Pancreas (tissue), 10 donors: ENCODE results near the gene TOMM40L. TPM values are rescaled to one million over a fixed set of nuclear protein-coding genes. Genes with fewer than 3 reads are reported as not detected.
"Not testable (repeated sequence)": the region's sequence is repeated elsewhere in the genome, so short reads cannot be mapped to it uniquely, and the experiment has no call there.

ENCODE experiments used
- ATAC-seq, 4 donors: fragments of 200-7000 bp; cut with Tn5 transposase; one replicate each; pipeline versions ENCODE4 v1.8.0 to v1.9.1; 2020; ENCODE audit warnings: mild to moderate bottlenecking in 4 of 4, moderate library complexity in 4 of 4
- DNase-seq, 6 donors: peaks; one replicate each; pipeline ENCODE4 v3.0.0-alpha.2; 2020
- FAIRE-seq: peaks from 2 replicates; lab custom pipeline; 2012; peaks lifted over from hg19 to GRCh38; lab: Jason Lieb, UNC
- H3K27ac ChIP-seq, 4 donors: fragments of 200-600 bp; sonication (generic); 1 replicate in 3 of 4; 2 replicates in 1 of 4; pipeline versions ENCODE4 v1.5.0 to v1.8.0; 2020
- H3K27me3 ChIP-seq, 4 donors: fragments of 200-600 bp; one replicate each; pipeline ENCODE4 v1.8.0; 2021
- H3K36me3 ChIP-seq, 3 donors: fragments of 200-600 bp; sonication (generic) in 1 of 3; one replicate each; pipeline versions ENCODE4 v1.5.0 to v1.8.0; 2020 to 2021
- H3K4me1 ChIP-seq, 3 donors: fragments of 200-600 bp; one replicate each; pipeline ENCODE4 v1.8.0; 2021
- H3K4me3 ChIP-seq, 4 donors: fragments of 200-600 bp; sonication (generic) in 2 of 4; one replicate each; pipeline versions ENCODE4 v1.5.0 to v1.8.0; 2020 to 2021
- H3K9me3 ChIP-seq, 4 donors: fragments of 200-600 bp; one replicate each; pipeline ENCODE4 v1.8.0; 2021
- WGBS, 2 donors: extraction: QIAGEN DNeasy Blood & Tissue Kit; methylation state at CpG; one replicate each; pipeline ENCODE4 v1.1.7; 2013; 5-methylcytosine and 5-hydroxymethylcytosine counted together
- intact Hi-C, 3 donors: fragments of 100-400 bp; cut with DNase I; formaldehyde crosslinking; loops; one replicate each; pipeline versions ENCODE4 v1.11.1 to v1.14.2; 2022
- polyA plus RNA-seq, 2 donors: library from polyadenylated mRNA; stranded (reverse); fragments of 200-250 nt; gene quantifications; one replicate each; pipeline ENCODE4 v1.2.3, GENCODE V29; 2013
- total RNA-seq, 6 donors: library from RNA; stranded (reverse); fragmentation: NEBNext Ultra II Directional in 4 of 6; extraction: Animal tissue kit (Norgen Biotek cat#: 25700) in 4 of 6; gene quantifications; one replicate each; pipeline versions ENCODE4 v1.2.1 to v1.2.4, GENCODE V29; 2021 to 2023
- TF ChIP-seq, protein P1 (sequence below), 4 donors: fragments of 200-600 bp; sonication (generic) in 3 of 4; IDR thresholded peaks; one replicate each; pipeline versions ENCODE4 v1.5.0 to v1.8.0; 2021; ENCODE audit warnings: antibody characterized with exemption in 4 of 4
- donor health status: healthy with polysubstance abuse.
- donor health status: DM: no; HTN: no; CAD: no; lungs with moderate emphysema.
- donor health status: DM: no; HTN: no; CAD: no.
- donor health status: control.
- donor health status: control.
- donor health status: Bipolar disorder and iron deficiency.
- donor health status: DM: yes; HTN: yes; CAD: no.
- donor health status: DM: no; HTN: no; CAD: no.
- donor health status: DM: no; HTN: no; CAD: no.
- donor health status: DM: yes; HTN: yes; CAD: no.

TOMM40L gene
- total and polyA plus RNA-seq, 8 donors = 1.4 to 5.6 (median 3.1) TPM

DNA sequence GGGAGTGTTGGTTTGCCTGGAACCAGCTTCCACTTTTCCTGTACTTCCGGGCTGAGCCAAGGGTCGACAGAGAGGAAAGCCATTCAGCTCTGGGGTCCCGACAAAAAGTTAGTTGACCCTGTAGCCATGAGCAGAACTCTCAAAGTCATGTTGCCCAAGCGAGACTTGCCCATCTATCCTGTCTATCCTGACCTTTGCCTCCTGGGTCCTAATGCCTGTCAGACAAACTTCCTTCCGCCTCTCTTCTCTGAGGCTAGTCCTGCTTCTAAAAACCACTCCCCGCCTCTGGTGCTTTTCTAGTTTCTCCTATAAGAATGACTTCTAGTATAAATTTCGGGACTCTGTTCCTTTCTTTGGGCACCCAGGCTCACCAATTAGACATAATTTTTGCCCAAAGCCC is 25.0 kb downstream of the TOMM40L start:
- FAIRE-seq = no peak
- Histone ChIP-seq H3K27me3 (no peaks in the 10 kb centered on the region), H3K27ac (no peak overlapping the region), H3K4me1 (no peaks in the 10 kb centered on the region), H3K4me3 (no peak overlapping the region), H3K36me3 (no peaks in the 10 kb centered on the region), H3K9me3 (no peaks in the 10 kb centered on the region)
- 84 to 86% methylated on average over 7 of the region's 7 CpGs for WGBS, 2 donors
- intact Hi-C loops = no loop called here
- ATAC-seq = no peak
- TF ChIP-seq, protein P1, sequence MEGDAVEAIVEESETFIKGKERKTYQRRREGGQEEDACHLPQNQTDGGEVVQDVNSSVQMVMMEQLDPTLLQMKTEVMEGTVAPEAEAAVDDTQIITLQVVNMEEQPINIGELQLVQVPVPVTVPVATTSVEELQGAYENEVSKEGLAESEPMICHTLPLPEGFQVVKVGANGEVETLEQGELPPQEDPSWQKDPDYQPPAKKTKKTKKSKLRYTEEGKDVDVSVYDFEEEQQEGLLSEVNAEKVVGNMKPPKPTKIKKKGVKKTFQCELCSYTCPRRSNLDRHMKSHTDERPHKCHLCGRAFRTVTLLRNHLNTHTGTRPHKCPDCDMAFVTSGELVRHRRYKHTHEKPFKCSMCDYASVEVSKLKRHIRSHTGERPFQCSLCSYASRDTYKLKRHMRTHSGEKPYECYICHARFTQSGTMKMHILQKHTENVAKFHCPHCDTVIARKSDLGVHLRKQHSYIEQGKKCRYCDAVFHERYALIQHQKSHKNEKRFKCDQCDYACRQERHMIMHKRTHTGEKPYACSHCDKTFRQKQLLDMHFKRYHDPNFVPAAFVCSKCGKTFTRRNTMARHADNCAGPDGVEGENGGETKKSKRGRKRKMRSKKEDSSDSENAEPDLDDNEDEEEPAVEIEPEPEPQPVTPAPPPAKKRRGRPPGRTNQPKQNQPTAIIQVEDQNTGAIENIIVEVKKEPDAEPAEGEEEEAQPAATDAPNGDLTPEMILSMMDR (IDR thresholded peaks at IDR 0.05) = no peak
- DNase-seq = no peak

DNA sequence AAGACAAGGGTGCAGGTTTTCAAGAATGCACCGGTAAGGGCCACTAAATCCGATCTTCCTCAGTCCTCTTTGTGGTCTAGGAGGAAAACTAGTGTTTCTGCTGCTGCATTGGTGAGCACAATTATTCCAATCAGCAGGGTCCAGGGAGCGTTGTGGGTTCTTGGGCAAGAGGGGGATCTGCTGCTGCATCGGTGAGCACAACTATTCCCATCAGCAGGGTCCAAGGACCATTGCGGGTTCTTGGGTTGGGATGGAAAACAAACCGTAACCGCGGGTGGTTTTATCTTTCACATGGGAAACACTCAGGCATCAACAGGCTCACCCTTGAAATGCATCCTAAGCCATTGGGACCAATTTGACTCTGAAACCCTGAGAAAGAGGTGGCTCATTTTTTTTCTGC is 25.7 kb downstream of the TOMM40L start:
- no peaks in the 10 kb centered on the region for H3K9me3 ChIP-seq
- no peaks in the 10 kb centered on the region for H3K4me1 ChIP-seq
- H3K27ac ChIP-seq = no peak overlapping the region
- intact Hi-C loops = no loop called here
- FAIRE-seq (no peak), ATAC-seq (no peak), DNase-seq (no peak)
- no peaks in the 10 kb centered on the region for H3K36me3 ChIP-seq
- H3K27me3 ChIP-seq = no peaks in the 10 kb centered on the region
- TF ChIP-seq, protein P1 (IDR thresholded peaks at IDR 0.05) = no peak
- 93 to 95% methylated on average over 8 of the region's 8 CpGs for WGBS, 2 donors
- H3K4me3 ChIP-seq = no peak overlapping the region

DNA sequence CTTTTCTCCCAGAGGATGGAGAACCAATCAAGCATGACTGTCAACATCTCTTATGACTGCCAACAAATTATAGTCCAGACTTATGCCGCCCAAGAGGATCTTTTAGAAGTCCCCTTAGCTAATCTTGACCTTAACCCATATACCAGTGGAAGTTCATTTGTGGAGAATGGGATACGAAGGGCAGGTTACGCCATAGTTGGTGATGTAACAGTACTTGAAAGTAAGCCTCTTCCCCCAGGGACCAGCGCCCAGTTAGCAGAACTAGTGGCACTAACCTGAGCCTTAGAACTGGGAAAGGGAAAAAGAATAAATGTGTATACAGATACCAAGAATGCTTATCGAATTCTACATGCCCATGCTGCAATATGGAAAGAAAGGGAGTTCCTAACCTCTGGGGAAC is 29.4 kb downstream of the TOMM40L start:
- H3K27me3 ChIP-seq, FAIRE-seq, H3K4me3 ChIP-seq, DNase-seq, intact Hi-C loops, H3K4me1 ChIP-seq, ATAC-seq, H3K9me3 ChIP-seq, H3K36me3 ChIP-seq, H3K27ac ChIP-seq: not testable (repeated sequence)
- WGBS, 2 donors = 80 to 81% methylated on average over 5 of the region's 5 CpGs

DNA sequence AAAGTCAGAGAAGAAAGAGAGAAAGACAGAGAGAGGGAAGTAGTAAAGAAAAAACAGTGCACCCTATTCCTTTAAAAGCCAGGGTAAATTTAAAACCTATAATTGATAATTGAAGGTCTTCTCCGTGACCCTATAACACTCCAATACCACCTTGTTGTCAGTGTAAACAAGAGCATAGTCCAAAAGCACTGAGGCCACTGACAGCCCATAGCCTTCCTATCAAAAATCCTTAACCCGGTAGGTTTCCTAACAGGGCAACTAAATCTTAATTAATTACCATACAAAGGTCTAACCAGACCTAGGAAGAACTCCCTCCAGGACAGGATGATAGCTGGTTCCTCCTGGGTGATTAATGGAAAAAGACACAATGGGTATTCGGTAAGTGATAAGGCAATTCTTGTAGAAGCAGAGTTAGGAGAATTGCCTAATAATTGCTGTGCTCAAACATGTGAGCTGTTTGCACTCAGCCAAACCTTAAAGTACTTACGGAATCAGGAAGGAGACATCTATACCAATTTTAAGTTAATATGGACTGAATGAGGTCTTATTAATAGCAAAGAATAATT is 30.2 kb downstream of the TOMM40L start:
- H3K36me3 ChIP-seq, H3K4me3 ChIP-seq, FAIRE-seq, H3K27me3 ChIP-seq, H3K27ac ChIP-seq, H3K4me1 ChIP-seq, DNase-seq, H3K9me3 ChIP-seq, ATAC-seq, intact Hi-C loops: not testable (repeated sequence)
- WGBS, 2 donors = 76 to 80% methylated on average over 4 of the region's 4 CpGs

DNA sequence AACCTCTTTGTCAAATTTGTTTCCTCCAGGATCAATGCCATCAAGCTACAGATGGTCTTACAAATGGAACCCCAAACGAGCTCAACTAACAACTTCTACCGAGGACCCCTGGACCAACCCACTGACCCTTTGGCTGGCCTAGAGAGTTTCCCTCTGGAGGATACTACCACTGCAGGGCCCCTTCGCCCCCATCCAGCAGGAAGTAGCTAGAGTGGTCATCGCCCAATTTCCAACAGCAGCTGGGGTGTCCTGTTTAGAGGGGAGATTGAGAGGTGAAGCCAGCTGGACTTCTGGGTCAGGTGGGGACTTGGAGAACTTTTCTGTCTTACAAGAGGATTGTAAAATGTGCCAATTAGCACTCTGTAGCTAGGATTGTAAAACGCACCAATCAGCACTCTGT is 31.2 kb downstream of the TOMM40L start:
- DNase-seq, FAIRE-seq, H3K9me3 ChIP-seq, H3K4me3 ChIP-seq, ATAC-seq, H3K27ac ChIP-seq, intact Hi-C loops, H3K27me3 ChIP-seq, H3K4me1 ChIP-seq, H3K36me3 ChIP-seq: not testable (repeated sequence)
- 89 to 92% methylated on average over 5 of the region's 5 CpGs for WGBS, 2 donors

DNA sequence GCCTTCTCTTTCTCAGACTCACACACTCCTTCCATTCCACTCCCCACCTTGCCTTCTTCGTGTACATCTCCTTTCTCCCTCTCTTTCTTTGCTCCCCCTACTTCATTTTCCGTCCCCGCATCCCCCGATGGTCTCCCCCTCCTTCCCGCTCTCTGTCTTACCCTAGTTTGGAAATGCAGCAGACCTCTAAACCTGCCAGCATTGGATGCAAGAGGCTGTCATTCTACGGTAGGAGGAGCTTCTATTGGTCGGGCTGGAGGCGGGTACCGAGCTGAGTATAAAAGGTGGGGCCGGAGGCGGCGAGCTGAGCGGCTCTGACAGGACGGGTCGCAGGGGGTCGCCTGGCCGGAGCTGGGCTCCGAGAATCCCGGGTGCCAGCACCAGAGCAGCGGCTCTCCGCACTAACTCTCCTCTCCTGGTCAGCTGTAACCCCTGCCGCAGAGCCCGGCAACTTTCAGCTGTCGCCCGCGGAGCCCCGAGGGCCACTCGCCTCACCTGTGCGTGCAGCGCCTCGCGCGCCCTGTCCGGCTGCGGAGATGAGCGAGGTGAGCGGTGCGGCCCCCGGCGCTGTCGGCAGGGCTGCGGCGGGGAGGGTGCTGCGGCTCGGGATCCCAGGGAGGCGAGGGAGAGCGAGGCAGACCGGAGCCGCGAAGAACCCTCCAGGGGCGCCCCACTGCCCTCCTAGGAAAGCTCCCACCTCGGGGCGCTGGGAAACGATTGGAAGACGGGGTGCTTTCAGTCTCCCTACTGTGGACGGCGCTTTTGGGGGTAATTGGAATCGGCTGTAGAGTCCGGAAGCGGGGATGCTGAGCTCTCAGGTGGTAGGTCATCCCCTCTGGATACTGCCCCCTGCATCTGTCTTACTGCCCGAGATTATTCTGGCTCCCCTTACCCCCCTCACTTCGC is 32.8 kb downstream of the TOMM40L start, which contains the start of gene PCP4L1:
Gene PCP4L1, plus strand, starts transcription at position 307 of the 906 bp plus-strand sequence. Its CDS starts 230 bp downstream, at position 537.
- ATAC-seq (peak; percentile 95 to 99 (median 96)), FAIRE-seq (no peak), DNase-seq (peak; percentile 57 to 79 (median 68))
- Histone ChIP-seq H3K9me3 (no peaks in the 10 kb centered on the region), H3K4me3 (peak within 1 kb of the TSS; percentile 27 to 58 (median 36)), H3K36me3 (no peaks in the 10 kb centered on the region), H3K27me3 (peaks cover 0 to 5% (median 0%) of the 10 kb centered on the region in 4 donors), H3K27ac (no peak within 1 kb of the TSS), H3K4me1 (peaks cover 0 to 3% (median 0%) of the 10 kb centered on the region in 3 donors)
- intact Hi-C loops = no loop called here
- TF ChIP-seq, protein P1 (IDR thresholded peaks at IDR 0.05) = no peak
- 2 to 3% methylated on average over 54 to 62 of the region's 62 CpGs for WGBS, 2 donors
